Measurements from ENCODE around the gene TMEFF1.

TMEFF1 gene

GRCh38 chr9:100626949-100627348 lies 154.0 kb downstream of the TMEFF1 start (continued):
- no peak for TF ChIP-seq TSHZ2 (CRISPR knock-in tag; IDR thresholded peaks at IDR 0.05)
- no peak for TF ChIP-seq GLIS3 (CRISPR knock-in tag; IDR thresholded peaks at IDR 0.05)

Data from SK-N-SH treated with all-trans-retinoic acid at 6 μM for 48 hours (cell line).